ENCODE results near the gene CBR3.

CBR3 gene

DNA sequence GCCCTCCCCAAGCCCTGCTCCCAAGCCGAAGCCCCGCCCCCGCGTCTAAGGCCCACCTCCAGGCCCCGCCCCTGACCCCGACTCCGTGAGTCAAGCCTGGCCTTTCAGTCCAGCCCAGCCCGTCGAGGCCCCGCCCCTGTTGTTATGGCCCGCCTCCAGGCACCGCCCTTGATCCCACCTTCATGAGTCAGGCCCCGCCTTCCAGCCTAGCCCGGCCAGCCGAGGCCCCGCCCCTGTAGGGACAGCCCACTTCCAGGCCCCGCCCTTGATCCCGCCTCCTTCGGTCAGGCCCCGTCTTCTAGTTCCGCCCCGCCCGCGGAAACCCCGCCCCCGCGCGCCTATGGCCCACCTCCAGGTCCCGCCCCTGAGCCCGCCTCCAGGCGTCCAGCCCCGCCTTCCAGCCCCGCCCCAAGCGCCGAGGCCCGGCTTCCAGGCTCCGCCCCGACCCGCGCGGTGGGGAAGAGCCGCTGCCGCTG is 21.5 kb downstream of the CBR3 start:
- DNase-seq = peak; percentile 87 to 92

DNA sequence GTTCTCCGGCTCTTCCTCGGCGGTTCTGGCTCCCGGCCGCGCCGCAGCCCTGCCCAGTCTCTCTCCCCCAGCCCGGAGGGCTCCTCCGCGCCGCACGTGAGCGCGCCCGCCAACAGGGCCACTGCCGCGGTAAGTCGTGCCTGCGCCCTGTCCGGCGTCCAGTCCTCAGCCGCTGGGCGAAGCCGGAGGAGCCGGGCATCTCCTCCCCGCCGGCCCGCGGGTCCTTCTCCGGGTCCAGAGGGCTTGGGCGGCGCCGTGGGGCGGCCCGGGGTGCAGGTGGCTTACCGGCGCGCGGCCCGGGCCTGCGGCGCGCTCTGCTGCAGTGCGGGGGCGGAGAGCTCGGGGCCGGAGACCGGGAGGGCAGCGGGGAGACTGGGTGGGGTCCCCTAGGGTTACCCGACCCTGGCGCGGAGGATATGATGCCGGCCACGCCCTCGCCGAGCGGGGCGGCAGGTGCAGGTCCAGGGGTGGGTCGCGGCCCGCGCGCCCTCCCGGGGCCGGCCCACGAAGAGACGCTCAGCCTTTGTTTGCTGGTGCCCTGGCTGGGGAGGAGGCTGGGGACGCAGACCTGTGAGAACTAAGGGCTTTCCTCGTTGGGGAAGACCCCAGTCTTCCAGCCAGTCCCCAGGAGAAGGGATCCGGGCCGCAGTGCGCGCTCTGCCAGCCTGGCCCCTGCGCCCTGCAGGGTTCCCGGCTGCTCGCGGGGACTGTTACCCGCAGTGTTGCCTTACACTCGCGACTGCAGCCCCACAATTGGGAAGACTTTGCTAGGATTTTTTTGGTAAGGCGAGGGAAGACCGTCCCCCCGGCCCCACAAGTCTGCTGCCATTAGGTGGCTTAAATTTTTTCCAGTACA is 22.2 kb downstream of the CBR3 start, which contains the start of gene DOP1B:
Gene DOP1B, plus strand, starts transcription at position 10 of the 856 bp plus-strand sequence. CDS start 7,910 bp downstream, outside the sequence.
- no peak for DNase-seq

DNA sequence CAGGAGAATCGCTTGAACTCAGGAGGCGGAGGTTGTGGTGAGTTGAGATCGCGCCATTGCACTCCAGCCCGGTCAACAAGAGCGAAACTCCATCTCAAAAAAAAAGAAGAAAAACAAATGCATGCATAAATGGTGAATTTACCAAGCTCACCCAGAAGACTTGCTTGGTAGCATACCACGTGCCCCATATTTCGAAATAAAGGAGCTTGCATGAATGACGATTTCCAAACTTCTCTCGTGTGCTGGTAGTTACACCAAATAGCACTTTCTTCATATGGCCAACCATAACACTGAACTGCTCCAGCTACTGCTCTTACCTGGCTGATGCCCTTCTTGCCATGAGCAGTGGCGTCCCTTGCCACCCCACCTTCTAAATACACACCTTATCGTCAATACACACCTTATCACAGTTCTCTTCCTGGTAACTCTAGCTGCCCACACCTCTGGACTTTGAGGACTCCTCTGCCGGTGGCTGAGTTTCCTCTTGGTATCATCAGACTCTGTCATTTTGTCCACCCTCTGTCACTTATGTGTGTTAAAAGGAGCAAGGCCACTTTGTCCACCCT is 24.6 kb downstream of the CBR3 start:
- no peak for DNase-seq

GRCh38 chr21:36160850-36161178 is 25.9 kb downstream of the CBR3 start:
- no peak for DNase-seq

GRCh38 chr21:36162631-36163030 is 27.8 kb downstream of the CBR3 start:
- no peak for DNase-seq

GRCh38 chr21:36163750-36164741 is 29.2 kb downstream of the CBR3 start:
- DNase-seq = no peak

GRCh38 chr21:36165356-36165755 is 30.5 kb downstream of the CBR3 start:
- no peak for DNase-seq

DNA sequence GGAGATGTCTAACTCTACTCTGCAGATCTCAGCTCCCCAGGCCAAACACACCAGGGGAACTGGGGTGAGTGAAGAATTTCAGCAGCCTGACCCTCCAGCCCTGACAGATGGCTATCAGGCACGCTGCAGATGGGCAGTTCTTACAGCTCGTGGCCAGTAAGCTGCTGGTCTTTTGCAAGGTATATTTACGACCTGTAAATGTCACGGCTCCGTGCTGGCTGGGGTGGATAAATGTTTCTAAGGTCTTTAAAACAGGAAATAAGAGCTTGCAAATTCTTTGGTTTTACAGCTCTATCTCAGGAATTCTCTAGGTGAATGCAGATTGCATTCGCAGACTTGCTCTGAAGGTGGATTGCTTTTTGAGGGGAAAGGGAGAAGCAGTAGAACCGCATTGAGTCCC is 31.8 kb downstream of the CBR3 start:
- DNase-seq = no peak

GRCh38 chr21:36167541-36167940 is 32.7 kb downstream of the CBR3 start:
- no peak for DNase-seq

GRCh38 chr21:36169470-36170128 is 34.7 kb downstream of the CBR3 start:
- DNase-seq = no peak

DNA sequence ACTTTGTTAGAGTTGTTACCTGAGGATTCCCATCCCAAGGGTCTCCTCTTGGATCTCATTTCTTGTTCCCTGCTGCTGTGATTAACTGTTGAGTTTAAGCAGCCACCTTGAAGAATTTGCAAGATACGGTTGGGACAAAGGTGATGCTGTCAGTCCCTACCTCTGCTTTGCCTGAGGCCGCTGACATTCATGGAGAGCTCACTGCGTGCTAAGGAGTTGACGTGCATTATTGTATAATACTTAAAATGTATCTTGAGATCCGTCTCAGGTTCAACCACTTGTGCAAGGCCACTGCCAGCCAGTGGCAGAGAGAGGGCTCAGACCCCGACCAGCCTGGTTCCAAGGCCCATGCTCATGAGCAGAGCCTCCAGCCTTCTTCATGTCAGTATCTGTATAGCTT is 35.9 kb downstream of the CBR3 start:
- no peak for DNase-seq

- DNase-seq = no peak
Observed at GRCh38 chr21:36171336-36171735, 36.5 kb downstream of the CBR3 start.

GRCh38 chr21:36171741-36172331 is 37.0 kb downstream of the CBR3 start:
- DNase-seq = no peak

GRCh38 chr21:36174780-36175179 is 39.9 kb downstream of the CBR3 start:
- no peak for DNase-seq

- DNase-seq = no peak
Observed at GRCh38 chr21:36175771-36176565, 41.1 kb downstream of the CBR3 start.

DNA sequence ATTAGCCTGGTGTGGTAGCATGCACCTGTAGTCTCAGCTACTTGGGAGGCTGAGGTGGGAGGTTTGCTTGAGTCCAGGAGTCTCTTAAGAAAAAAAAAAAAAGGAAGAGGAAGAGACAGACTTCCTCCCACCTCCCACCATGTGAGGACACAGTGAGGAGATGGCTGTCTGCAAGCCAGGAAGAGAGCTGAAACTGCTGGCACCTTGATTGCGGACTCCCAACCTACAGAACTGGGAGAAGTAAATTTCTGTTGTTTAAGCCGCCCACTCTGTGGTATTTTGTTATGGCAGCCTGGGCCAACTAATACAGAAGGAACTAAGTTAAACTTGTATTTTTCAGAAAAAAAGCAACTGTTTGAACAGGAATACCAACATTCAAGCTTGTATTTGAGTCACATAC is 43.5 kb downstream of the CBR3 start:
- no peak for DNase-seq

GRCh38 chr21:36179145-36179544 is 44.3 kb downstream of the CBR3 start:
- no peak for DNase-seq

- DNase-seq = no peak
Observed at GRCh38 chr21:36180963-36181362, 46.1 kb downstream of the CBR3 start.

DNA sequence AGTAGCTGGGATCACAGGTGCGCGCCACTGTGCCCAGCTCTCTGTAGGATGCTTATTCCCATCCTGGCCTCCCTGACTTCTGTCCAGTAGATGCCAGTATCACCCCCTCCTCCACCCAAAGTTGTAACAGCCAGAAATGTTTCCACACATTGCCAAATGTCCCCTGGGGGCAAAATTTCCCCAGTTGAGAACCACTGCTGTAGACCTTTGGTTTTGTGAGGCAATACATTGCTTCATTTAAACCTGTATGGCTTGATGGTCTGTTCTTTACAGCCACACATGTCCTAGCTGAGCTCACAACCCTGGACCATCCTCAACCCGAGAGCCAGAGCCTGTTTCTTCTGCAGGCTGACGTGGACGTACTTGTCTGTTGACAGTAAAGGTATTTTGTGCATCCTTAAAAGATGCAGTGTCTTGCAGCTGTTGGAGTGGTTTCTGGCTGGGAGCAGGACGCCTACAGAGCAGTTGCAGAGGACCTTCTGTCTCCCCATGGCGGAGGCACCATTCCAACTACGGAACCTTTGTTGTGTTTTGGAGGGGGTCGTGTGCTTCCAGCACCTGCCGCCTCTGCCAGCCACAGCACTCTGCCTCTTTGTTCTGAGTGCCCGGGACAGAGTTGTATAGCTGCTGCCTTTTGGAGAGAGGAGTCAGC is 48.4 kb downstream of the CBR3 start:
- no peak for DNase-seq

DNA sequence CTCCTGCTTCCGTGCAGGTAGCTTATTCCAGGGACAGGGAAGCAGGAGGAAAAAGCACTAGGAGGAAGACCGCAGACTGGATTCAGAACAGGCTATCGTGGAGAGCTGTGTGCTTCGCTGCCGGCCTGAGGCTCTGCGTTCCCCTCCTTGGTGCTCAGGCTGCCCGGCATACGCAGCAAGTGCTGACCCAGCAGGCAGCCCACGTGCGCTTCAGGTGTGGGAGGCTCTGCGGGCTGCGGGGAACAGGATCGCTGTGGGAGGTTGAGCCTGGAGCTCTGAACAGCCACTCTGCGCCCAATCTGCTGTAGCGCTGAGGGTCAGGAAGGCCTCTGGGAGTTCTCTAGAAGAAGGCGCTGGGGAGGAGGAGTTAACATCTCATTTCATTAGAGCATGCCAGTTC is 49.7 kb downstream of the CBR3 start:
- no peak for DNase-seq

DNA sequence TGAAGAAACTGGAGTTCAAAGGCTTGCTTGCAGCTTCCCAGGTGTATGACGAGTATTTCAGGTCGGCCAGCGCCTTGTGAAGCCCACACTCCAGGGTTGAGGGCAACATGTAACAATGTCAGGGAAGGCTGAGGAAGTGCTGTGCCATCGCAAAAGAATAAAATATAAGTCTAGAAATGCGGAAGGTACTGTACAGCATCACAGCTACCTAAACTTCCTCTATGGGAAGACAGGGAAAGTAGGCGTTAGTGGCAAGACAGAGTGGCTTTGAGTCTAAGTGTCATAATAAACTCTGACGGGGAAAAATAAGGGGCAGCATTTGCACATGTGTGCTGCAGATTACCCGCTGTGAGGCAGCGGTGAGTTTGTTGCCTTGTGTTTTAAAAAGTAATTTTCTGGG is 50.6 kb downstream of the CBR3 start:
- no peak for DNase-seq

All from SW 1271 (cell line).